ENCODE measurements around the gene ILF3. TPM values are rescaled to one million over a fixed set of nuclear protein-coding genes. Genes with fewer than 3 reads are reported as not detected.

ILF3 gene
- polyA plus RNA-seq, 3 donors: 288 to 368 (median 331) TPM

DNA sequence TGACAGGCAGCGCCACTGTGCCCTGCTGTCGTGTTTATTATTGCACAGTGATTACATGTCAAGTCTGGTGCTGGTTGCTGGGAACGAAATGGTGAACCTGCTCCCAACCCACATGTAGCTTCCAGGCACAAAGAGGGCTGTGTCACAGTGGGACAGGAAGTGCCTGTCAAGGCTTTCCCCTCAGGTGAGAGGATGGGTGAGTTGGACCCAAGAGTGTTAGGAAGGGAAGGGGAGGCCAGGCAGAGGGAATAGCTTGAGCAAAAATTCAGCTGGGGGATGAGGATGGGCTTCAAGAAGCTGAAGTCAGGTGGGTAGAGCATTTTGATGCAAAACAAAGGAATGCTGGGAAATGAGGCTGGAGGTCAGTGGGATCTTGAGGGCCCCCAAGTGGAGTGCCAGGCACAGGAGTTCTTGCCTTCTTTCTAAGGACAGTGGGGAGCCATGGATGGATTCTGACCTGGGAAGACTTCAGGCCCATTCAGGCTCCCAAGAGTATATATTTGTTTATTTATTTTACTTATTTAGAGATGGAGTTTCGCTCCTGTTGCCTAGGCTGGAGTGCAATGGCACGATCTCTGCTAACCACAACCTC lies 38.6 kb downstream of the ILF3 start:
- DNase-seq: no peak

DNA sequence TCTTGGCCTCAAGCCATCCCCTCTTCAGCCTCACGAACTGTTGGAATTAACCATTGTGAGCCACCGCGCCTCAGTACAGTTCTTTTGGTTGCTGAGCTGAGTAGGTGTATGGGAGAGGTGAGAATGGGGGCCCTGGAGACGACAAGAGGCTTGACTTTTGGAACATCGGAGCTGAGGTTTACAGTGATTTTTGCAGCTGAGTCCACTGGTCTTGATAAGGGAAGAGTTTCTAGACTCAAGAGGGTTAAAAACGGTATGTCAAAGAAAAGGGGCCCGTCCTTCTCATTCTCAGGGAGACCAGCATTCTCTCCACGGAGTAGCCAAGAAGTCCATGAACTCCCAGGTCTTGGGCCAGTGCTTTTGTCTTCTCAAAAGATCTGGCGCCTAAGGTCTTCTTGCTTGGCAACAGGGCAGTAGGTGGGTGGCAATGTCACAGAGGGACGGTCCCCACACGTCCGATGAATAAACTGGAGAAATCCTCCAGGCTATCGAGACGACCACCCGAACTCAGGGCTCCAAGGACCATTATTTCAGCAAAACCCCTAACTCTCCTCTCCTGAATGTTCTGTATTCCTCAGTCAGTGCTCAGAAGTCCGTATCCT lies 40.7 kb downstream of the ILF3 start:
- no peak for DNase-seq

DNA sequence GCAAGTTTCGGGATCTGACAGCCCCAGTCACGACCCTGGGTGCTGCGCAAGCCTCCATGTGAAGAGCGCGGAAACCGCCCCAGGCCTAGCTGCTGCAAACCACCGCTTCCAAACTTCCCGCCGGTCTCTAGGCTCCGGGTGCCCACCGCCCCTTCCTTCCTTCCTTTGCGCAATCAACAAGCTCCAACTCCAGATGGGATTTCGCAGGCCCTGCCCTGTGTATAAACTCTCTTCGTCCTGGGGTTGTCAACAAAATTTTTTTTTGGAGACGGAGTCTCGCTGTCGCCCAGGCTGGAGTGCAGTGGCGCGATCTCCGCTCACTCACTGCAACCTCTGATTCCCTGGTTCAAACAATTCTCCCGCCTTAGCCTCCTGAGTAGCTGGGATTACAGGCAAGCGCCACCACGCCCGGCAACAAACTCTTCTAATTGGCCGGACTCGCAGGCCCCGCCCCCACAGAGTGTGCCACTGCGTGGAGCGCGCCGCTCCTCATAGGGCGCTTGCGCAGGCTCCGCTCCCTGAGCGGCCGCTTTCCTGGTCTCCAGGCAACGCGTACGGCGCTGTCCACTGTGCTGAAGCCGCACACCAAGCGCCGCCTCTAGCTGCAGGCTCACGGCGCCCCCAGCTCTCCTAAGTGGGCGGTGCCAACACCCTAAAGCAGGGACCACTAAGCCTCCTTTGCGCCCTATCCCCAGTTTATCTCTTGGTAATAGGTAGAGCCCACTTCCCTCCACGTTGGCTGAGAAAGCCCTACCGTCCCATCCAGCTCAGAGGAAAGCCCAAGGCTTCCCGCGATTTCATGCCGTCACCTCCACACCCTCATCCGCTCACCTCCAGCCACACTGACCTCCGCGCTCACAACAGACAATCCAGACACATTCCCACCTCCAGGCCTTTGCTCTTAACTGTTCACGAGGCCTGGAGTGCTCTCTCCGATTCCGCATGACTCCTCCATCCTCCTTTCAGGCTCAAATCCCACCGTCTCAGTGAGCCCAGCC lies 41.6 kb downstream of the ILF3 start:
- peak; percentile 94 for DNase-seq

DNA sequence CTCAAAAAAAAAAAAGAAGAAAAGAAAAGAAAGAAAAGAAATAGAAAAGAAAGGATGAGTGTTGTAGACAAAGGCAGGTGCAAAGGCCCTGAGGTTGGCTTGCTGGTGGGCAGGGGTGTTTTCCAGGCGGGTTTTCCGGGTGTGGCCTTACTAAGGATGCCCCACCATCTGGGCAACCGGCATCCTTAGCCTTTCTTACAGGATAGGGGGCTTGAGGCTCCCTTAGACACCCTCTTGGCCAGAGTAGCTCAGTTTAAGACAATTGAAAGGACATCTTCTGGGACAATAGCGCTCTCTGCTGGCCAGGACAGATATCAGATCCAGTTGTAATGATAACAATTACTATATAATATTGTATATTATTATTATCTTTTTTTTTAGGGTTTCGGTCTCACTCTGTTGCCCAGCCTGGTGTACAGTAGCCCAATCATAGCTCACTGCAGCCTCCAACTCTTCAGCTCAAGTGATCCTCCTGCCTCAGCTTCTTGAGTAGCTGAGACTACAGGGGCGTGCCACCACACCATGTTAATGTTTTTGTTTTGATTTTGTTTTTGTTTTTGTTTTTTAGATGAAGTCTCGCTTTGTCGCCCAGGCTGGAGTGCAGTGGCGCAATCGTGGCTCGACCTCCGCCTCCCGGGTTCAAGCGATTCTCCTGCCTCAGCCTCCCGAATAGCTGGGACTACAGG lies 45.6 kb downstream of the ILF3 start:
- no peak for DNase-seq

DNA sequence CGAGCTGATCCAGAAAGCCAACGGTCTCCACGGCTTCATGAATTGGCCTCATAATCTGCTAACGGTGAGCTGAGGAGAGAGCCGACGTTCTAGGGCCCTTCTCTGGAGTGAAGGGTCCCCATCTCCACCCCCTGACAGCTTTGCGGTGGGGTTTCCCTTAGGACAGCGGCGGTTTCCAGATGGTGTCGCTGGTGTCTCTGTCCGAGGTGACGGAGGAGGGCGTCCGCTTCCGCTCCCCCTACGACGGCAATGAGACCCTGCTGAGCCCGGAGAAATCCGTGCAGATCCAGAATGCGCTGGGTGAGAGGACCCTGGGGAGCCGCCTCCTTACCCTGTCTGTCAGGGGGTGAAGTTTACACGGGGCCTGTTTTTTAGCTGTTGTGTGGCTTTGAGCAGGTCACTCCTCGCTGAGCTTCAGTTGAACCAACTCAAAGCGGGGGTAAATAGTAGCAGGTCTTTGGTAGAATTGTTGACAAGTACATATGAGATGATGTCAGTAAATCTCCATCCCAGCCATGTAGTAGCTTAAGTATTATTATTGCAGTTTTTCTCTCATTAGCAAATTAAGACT lies 47.9 kb downstream of the ILF3 start:
- no peak for DNase-seq

DNA sequence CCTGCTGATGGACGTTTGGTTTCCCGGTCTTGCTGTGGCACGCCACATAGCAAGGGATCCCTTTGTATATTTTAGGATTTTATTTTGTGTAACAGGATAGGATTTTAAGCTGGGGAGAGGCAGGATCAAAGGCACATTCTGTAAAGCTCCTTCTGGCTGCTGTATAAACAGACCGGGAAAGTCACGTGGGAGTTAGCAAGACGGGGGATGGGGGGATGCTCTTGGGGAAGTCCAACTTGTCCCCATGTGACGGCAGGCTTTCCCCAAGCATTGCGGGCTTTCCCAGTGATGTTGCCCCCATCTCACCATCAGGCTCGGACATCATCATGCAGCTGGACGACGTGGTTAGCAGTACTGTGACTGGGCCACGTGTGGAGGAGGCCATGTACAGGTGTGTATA lies 52.8 kb downstream of the ILF3 start:
- no peak for DNase-seq

DNA sequence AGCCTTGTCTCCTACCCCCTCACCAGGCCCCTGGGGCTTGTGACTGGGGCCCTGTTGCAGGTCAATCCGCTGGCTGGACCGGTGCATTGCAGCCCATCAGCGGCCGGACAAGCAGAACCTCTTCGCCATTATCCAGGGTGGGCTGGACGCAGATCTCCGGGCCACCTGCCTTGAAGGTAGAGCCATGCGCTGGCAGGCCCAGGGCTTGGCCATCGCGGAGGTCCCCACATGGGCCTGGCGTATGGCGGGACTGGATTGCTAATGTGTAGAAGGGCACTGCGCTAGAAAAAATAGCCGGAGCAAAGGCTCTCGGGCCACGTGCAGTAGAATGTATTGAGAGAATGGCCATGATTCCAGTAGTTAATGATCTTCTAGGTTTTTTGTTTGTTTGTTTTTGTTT lies 53.3 kb downstream of the ILF3 start:
- no peak for DNase-seq

DNA sequence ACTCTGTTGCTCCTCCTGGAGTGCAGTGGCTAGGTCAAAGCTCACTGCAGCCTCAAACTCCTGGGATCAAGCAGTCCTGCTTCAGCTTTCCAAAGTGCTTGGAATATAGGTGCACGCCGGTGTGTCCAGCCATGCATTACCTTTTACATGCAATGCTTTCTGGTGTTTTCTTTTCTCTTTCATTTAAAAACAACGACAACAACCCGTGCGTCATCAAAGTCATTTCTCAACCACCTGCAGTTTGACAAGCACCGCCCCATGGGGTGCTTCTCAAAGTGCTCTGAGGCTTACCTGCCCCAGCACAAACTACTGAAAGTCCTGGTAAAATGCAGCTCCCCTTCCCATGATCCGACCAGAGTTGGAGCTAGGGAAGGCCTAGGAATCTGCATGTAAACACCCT lies 54.1 kb downstream of the ILF3 start:
- DNase-seq: no peak

DNA sequence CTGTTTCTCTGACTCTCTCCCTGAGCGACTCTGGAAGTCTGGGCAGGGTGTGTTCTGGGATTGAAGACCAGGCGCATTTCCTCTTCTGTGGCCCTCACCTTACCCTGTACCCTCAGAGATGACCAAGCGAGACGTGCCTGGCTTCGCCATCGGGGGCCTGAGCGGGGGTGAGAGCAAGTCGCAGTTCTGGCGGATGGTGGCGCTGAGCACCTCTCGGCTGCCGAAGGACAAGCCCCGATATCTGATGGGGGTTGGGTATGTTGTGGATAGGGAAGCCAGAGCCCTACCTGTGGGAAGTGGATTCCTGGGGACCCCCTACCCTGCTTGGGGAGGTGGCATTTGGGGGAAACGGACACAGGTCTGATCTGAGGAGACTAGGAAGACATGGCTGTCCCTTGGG lies 57.9 kb downstream of the ILF3 start:
- DNase-seq: no peak

DNA sequence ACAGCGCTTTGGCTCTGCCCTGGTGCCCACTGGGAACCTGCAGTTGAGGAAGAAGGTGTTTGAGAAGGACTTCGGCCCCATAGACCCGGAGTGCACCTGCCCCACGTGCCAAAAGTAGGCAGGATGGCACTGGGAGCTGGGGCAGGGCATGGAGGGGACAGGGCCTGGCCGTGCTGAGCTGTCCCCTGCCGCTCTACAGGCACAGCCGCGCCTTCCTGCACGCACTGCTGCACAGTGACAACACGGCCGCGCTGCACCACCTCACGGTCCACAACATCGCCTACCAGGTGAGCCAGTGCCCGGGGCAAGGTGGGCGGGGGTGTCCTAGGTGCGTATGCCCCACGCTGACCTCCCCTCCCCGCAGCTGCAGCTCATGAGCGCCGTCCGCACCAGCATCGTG lies 58.6 kb downstream of the ILF3 start:
- no peak for DNase-seq

DNA sequence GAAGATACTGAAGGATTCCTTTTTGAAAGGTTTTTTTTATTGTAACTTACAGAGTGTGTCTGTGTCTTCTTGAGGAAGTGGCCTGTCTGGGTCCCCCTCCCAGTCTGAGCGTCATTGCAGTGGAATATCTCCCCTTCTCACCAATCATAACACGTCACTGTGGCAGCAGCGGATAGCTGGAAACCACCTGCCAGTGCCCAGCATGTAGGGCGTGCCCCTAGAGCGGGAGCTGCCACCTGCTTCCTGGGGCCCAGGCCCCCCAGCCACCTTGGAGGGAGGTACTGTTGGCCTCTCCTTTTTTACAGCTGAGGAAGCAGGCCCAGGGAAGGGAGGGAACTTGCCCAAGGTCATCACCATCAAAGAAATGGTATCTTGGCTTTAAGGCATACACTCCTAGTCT lies 59.2 kb downstream of the ILF3 start:
- no peak for DNase-seq

DNA sequence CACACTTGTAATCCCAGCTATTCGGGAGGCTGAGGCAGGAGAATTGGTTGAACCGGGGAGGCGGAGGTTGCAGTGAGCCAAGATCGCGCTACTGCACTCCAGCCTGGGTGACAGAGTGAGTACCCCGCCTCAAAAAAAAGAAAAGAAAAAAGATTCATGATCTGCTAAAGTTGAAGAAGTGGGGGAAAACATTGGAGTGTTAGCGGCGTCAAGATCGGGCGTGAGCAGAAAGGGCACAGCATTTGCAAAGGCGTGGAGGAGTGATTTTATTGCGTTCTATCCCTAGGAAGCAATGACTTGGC lies 62.9 kb downstream of the ILF3 start:
- no peak for DNase-seq

DNA sequence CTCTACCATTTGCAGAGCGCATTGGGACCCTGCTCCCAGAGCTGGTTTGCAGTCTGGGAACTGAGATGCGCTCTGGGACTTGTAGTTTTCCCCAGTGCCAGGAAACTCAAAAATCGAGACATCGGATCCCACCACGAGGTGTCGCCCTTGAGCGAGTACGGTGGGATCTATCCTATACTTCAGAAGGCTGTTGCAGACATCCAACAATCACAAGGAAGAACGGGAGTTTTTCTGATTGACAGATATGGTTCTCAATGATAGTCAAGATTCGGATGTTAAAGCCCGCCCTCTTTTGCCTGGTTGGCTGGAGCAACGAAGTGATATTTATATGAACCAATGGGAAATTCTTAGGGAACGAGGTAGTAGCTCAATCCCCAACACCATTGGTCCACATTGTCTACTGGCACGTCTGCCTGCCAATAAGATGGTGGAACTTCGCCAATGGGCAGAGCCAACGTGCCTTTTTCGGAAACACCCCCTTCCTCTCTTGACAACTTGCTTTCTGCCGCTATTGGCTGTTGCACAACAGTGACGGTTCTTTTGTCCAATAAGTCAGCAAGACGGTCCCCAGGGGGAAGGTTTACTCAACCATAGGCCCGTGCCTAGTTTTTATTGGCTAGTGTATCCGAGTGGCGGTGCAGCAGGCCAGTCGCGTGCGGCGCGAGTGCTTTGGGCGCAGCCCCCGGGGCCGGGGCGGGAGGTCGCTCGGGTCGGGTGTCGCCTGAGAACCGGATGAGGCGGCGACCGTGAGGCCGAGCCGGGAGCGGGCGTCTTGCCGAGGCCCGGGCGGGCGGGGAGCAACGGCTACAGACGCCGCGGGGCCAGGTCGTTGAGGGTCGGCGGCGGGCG lies 63.4 kb downstream of the ILF3 start, which contains the start of gene DNM2:
DNM2 (plus strand) TSS at position 724 of the 849 bp plus-strand sequence. CDS start 164 bp downstream, outside the sequence.
- peak; percentile 100 for DNase-seq

DNA sequence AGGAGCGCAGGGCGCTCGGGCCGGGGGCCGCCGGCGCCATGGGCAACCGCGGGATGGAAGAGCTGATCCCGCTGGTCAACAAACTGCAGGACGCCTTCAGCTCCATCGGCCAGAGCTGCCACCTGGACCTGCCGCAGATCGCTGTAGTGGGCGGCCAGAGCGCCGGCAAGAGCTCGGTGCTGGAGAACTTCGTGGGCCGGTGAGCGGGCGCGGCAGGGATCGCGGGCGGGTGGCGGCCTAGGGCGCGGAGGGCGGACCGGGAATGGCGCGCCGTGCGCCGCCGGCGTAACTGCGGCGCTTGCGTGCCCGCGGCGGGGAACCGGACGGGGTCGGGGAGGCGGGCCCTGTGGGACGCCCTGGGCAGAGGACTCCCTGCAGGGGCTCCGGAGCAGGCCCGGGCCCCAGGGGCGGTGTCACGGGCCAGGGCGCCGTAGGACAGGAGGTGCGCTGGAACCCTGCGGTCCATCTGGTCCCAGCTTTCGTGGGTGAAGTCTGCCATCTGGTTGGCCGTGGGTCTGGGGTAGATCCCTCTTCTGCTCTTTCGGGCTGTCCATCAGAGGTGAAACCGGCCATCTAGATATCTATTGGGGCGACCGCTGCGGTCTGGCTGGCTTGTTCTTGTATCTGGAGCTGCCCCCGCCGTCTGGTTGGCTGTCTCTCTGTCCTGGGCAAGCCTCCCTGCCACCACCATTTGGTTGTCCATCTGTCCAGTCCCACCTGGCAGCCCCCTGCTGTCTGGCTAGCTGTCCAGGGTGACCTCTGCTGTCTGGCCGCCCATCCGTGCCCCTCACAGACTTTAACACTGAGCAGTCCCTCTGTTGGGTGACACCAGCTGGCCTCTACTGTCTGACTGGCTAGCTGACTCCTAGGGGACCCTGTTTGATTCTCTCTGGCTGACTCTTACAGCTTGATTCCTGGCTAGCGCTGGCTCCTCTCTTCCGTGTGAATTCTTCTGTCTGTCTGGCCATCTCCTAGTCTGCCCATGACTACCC lies 64.4 kb downstream of the ILF3 start:
- DNase-seq: no peak

DNA sequence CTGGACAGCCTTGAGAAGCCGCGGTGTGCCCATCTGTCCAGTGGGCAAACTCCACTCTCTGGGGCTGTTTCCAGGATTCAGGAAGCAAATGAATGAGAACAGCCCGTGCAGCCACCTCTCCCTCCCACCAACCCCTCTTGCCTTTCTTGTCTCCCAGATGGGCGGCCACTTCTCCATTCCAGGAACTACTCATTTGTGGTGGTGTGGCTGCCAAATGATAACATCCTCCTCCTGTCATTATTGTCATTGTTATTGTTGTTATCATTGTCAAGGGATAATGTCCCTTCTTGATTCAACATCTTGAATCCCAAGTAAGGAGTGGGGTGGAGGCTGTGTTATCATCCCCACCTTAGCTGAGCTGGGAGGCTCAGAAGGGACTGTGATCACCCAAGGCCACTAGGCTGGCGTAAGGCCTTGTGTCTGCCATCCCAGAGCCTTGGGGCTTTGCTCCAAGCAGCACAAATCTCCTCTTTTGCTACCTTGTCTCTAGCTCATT lies 65.4 kb downstream of the ILF3 start:
- no peak for DNase-seq

DNA sequence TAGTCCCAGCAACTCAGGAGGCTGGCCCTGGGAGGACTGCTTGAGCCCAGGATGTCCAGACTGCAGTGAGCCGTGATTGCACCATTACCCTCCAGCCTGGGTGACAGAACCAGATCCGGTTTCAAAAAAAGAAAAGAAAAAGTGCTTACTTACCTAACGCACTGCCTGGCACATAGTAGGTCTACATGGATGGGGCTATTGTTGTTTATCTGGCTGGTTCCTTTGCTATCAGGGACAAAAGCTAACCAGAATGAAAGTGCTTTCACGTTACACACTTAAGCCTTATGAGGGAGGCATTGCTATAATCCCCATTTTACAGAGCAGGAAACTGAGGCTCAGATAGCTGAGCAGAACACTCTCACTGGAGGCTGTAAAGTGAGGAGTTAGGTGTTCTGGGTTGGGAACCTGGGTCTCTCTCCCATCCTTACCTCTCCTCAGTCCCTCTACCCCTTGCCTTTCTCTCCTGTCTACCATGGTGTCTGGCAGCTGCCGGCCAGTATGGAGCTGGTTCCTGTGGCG lies 66.5 kb downstream of the ILF3 start:
- no peak for DNase-seq

DNA sequence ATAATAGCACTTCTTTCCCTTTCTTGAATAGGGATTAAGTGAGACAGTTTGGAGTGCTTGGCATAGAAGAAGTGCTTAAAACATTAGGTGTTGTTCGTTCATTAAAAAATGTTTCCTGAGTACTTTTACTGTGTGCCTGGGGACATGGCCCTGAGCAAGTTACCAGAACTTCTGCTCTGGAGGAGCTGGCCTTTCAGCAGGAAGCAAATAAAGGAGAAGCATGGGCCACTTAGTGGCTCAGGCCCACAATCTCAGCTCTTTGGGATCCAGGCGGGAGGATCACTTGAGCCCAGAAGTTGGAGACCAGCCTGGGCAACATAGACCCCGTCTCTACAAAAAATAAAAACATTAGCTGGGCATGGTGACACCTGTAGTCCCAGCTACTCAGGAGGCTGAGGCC lies 69.4 kb downstream of the ILF3 start:
- no peak for DNase-seq

DNA sequence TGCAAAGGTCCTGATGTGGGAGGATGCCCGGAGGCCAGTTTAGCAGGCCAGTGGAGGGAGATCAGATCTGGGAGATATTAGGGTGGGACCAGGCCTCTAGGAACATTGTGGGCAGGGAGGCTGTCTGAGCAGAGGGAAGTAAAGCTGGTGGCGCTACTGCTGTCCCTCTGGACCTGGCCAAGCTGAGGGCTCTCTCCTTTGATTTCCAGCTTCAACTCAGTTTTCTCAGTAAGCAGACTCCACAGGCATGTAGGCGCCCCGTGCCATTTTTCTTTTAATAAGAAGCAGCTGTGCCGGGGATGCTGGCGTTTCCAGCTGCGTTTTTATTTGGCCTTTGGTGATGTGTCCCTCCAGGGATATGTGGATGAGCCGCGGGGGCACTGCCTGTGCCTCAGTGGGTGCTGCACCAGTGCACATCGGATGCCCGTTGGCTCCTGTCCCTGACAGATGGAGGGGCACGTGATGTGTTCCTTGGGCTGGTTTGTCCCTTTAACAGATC lies 70.5 kb downstream of the ILF3 start:
- no peak for DNase-seq

DNA sequence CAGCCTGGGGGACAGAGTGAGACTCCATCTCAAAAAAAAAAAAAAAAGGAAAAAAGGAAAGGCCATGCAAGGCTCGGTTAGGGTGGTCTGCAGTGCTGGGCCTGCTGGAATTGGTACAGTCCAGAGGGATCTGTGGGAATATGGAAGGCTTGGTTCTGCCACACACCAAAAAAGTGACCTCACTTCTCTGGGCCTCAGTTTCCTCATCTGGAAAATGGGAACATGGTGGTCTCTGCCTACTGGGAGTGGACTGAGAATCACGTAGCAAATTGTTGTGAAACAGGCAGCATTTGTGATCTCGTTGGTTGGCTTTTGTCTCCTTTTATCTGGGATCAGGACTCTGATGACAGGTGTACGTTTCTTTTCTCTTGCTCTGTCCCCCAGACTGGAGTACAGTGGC lies 71.3 kb downstream of the ILF3 start:
- DNase-seq: no peak

Measured in renal pelvis (tissue), 4 donors.